Stimulated activated CD8-positive, alpha-beta memory T cell treated with anti-CD3 and anti-CD28 coated beads, Interleukin-4, amount 100 ng/mL, for 1 hour (primary cell): ENCODE measurements around the gene NAP1L1.

Experiments used
- DNase-seq, 2 donors: peaks; one replicate each; pipeline ENCODE4 v3.0.0-alpha.2; 2020; ENCODE audit warnings: low read depth in 2 of 2, low spot score in 1 of 2

NAP1L1 gene

DNA sequence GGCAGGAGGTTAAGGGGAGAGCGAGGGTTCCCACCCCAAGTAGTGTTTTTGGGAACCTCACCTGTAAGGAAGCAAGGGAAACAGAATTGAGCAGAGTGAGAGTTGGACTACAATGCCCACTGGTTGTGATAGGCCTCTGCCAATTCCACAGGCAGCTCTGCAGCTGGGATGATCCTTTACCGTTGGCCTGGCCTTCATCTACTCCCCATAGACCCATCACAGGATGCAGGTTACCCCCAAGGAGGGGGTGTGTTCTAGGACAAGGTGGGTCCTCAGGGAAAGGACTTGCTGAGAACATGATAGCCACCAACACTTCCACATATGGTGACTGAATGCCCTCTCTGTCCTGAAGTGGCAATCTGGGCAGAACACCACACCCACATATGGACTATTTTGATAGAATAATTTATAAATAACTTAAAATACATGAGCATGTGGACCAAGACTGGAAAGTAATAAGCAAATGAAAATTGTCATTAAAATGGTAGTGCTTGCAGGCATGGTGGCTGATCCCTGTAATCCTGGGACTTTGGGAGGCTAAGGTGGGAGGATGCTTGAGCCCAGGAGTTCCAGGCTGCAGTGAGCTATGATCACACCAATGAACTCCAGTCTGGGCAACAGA lies 61.3 kb downstream of the NAP1L1 start:
- DNase-seq, result no peak

DNA sequence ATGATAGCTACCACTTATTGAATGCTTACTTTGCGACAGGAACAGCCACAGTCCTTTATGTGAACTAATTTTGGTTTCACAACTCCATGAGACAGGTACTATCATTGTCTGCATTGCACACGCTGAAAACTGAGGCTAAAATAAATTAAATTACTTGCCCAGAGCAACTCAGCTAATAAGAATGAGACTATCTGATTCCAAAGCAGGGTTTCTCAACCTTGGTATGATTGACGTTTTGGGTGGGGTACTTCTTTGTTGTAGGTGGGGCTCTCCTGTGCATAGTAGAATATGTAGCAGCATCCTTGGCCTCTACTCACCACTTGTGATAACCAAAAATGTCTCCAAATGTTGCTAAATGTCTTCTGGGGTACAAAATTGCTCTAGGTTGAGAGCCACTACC lies 62.0 kb downstream of the NAP1L1 start:
- no peak for DNase-seq

DNA sequence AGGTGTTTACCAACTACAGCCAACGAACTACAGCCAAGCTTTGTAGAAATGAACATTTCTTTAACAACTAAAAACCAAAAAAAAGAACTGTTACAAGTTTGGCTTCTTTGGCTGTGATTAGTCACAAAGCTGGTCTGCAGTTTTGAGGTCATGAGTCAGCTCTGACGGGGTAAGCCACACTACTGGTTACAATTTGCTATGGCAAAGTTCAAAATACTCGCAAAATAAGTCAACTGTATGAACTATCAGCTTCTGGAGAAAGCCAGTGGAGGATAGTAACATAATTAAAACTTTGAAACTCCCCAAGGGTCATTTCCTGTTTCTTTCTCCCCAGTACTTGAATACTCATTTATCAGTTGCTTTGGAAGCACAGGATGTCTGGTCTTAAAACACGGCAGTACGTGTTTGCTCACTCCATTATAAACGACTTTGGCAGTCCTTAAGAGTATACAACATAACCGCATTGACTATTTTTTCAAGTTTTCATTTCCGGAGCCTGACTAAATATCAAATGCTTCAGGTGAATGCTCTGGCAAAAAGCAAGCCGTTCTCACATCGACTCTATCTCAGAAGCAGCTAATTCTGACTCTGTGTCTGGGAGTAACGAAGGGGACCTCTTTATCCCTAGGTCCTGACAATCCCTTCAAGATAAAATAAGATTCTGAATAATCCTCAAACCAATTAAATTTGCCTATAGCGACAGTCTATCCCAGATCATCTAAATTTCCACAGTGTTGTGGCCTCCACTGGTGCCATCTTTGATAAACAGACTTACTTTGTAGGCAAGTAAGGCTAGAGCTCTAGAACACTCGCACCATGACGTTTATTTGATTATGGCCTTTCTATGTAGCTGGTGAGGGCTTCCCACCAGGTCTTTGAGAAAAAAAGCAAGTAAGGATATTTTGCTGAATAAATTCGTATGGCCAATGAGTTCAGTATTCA lies 63.5 kb downstream of the NAP1L1 start:
- peak in 1 of 2 donors; percentile 41 for DNase-seq

GRCh38 chr12:76020281-76020680 lies 64.2 kb downstream of the NAP1L1 start:
- peak; percentile 49 to 52 for DNase-seq

DNA sequence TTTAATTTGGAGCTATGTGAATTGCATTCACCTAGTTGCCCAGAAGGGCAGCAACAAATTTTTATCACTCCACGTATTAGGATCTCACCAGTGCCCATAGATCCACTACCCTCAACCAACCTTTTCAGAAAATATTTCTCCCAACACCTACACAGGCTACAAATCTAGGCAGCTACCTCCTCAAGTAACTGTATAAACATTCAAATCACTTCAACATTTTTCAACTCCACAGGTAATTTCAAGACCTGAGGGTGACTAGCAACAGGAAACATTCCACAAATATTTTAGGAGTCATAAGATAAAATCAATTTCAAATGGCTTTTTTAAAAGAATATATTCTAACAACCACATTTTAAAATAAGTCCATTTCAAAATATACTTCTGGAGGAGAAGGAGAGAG lies 65.8 kb downstream of the NAP1L1 start:
- DNase-seq, result no peak

DNA sequence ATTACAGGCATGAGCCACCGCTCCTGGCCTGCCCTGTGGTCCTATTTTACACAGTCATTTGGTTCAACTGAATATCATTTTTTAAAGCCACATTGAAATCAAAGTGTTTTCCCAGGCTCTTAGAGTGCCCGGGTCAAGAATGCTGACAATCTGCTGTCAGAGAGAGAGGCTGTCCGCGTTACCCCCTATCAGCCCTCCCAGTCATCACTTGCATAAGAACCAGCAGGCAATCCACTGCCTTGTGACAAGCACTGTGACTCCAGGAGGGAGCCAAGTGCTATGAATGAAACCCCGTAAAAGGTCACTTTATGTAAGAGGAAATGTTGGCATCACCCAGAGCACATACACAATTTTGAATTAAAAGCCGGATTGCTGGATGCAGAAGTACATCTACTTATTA lies 66.4 kb downstream of the NAP1L1 start:
- no peak for DNase-seq

DNA sequence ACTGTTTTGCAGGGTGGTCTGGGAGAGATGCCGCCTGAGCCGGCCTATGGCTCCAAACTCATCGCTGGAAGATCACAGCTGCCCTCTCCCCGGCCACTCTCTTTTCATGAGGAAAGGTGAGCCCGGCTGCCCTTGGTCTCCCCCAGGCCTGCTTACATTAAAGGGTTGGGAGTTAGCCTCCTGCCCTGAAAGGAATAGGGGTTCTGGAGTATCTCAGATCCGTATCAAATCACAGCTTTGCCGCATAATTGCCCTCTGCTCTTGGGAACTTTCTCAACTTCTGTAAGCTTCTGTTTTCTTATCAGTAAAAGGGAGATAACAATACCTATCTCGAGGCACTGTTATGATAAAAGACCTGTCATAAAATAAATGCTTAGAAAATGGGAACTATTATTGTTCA lies 70.5 kb downstream of the NAP1L1 start:
- DNase-seq, result no peak

DNA sequence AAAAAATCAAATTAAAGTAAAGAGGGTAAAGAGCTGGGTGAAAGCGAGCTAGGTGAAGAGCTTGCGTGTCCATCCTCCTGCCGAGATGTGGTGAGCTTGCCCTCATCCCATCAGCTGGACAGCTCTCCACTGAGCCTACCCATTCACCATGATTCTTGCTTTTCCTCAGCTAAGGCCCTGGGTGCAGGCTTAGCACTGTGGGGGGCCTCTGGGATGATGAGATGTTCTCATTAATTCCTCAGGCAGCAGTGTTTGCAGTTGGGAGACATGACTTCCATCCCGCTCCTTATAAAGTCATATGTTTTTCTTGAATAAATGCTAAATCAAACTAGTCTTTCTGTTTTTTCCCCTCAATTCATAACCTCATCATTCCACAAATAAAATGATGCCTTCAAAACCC lies 70.9 kb downstream of the NAP1L1 start:
- DNase-seq, result no peak

GRCh38 chr12:76012644-76013043 lies 71.8 kb downstream of the NAP1L1 start:
- no peak for DNase-seq

GRCh38 chr12:76010732-76011458 lies 73.6 kb downstream of the NAP1L1 start:
- no peak for DNase-seq

DNA sequence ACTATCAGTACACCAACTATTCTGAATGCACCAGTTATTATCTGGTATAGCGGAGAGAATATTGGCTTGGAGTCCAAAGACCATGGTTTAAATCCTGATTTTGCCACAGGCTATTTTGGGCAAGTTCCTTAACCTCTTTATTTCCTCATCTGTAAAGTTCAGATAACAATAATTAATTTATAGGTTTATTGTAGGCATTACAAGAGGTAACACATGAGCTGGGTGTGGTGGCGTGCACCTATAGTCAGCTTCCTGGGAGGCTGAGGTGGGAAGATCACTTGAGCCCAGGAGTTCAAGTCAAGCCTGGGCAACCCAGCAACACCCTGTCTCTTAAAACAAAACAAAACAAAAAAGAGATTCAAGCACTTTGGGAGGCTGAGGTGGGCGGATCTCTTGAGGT lies 76.1 kb downstream of the NAP1L1 start:
- no peak for DNase-seq

- DNase-seq, result no peak
These were observed 76.8 kb downstream of the NAP1L1 start for GRCh38 chr12:76007640-76008039.

GRCh38 chr12:76006028-76006925 lies 78.2 kb downstream of the NAP1L1 start:
- no peak for DNase-seq

- DNase-seq, result no peak
These were observed 81.2 kb downstream of the NAP1L1 start for GRCh38 chr12:76003355-76003638.

DNA sequence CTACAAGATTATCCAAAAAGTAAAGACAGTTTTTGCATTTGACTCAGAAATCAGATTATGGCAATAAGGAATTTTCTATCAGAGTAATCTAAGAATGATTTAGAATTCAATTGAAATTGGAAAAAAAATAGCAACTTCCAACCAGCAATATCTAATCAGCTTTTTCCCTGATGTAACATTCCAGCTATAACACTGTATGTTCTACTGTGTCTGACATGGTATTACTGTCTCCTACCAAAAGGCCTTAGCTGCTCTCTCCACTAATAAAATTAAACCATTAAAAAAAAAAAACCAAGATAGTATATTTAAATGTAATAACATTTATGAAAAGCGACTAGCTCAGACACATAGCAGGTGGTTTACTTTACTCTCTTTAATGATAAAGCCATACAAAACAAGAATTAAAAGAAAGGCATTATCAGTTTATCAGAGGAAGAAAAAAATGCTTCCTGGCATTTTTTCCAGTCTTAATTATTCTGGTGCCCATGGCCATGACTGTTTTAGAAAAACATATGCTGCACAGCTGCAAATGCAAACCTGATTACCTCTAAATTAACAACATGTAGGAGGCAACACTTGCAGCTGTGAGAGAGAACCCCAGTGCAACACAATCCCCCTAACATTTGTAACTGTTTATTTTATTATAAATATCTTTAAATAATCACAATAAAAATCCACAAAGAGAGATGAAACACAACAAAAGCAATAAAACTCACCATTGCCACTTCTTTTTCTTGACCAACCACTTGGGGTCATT lies 81.7 kb downstream of the NAP1L1 start:
- no peak for DNase-seq

DNA sequence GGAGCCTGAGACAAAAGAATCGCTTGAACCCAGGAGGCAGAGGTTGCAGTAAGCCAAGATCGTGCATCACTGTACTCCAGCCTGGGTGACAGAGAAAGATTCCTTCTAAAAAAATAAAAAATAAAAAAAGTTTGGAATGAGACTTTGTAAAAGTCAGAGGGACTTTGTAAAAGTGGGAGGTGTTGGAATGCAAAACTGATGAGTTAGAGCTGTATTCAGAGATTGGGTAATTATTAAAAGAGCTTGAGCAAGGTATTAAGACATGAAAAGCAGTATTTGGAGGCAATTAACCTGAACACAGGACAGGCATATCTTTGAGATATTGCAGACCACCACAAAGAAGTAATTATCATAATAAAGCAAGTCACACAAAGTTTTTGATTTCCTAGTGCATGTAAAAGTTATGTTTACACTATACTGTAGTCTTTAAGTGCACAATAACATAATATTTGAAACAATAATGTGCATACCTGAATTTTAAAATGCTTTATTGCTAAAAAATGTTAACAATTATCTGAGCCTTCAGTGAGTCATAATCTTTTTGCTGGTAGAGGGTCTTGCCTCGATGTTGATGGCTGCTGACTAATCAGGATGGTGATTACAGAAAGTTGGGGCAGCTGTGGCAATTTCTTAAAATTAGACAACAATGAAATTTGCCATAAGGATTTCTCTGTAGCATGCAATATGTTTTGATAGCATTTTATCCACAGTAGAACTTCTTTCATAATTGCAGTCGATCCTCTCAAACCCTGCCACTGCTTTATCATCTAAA lies 86.0 kb downstream of the NAP1L1 start:
- no peak for DNase-seq

- no peak for DNase-seq
These were observed 86.8 kb downstream of the NAP1L1 start for GRCh38 chr12:75997658-75998057.

DNA sequence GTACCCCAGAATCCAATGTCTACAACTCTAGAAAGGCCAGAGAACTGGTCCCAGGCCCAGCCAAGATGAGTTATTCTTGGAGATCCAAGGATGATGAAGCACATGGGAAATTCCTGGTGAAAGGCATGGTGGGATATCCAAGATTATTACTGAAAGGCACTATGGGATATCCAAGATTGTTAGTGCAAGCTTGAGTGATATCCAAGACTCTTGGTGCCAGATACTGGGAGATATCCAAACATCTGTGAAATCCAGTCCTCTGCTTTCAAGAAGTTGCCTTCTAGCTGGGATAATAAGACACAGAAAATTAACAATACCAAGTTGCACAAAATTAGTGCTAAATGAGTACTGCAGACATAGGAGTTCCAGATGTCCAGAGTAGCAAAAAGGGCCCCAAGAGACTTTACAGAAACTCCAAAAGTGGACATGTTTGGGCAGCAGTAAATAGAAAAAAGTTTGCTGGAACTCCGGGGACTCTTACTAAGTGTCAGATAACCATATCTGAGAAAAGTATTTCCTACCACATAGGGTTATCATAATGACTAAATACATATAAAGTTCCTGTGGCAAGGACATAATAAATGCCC lies 87.5 kb downstream of the NAP1L1 start:
- DNase-seq, result no peak

DNA sequence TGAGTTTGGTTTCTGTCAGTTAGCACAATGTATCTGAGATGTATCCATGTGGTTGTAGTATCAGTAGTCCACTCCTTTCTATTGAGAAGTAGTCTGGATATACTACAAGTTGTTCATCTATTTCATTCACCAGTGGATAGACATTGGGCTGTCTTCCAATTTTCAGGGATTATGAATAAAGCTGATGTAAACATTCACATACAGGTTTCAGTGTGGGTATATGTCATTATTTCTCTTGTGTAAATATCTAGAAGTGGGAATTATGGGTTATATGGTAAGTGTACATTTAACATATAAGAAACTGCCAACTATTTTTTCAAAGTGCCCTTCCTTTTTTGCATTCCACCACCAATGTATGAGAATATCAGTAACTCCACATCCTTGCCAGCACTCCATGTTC lies 88.8 kb downstream of the NAP1L1 start:
- no peak for DNase-seq
